Pancreas (tissue), 10 donors: ENCODE results near the gene CENPK. TPM values are rescaled to one million over a fixed set of nuclear protein-coding genes. Genes with fewer than 3 reads are reported as not detected.

Experiments used
- ATAC-seq, 4 donors: fragments of 200-7000 bp; cut with Tn5 transposase; one replicate each; pipeline versions ENCODE4 v1.8.0 to v1.9.1; 2020; ENCODE audit warnings: mild to moderate bottlenecking in 4 of 4, moderate library complexity in 4 of 4
- DNase-seq, 6 donors: peaks; one replicate each; pipeline ENCODE4 v3.0.0-alpha.2; 2020
- FAIRE-seq: peaks from 2 replicates; lab custom pipeline; 2012; peaks lifted over from hg19 to GRCh38; lab: Jason Lieb, UNC
- H3K27ac ChIP-seq, 4 donors: fragments of 200-600 bp; sonication (generic); 1 replicate in 3 of 4; 2 replicates in 1 of 4; pipeline versions ENCODE4 v1.5.0 to v1.8.0; 2020
- H3K27me3 ChIP-seq, 4 donors: fragments of 200-600 bp; one replicate each; pipeline ENCODE4 v1.8.0; 2021
- H3K36me3 ChIP-seq, 3 donors: fragments of 200-600 bp; sonication (generic) in 1 of 3; one replicate each; pipeline versions ENCODE4 v1.5.0 to v1.8.0; 2020 to 2021
- H3K4me1 ChIP-seq, 3 donors: fragments of 200-600 bp; one replicate each; pipeline ENCODE4 v1.8.0; 2021
- H3K4me3 ChIP-seq, 4 donors: fragments of 200-600 bp; sonication (generic) in 2 of 4; one replicate each; pipeline versions ENCODE4 v1.5.0 to v1.8.0; 2020 to 2021
- H3K9me3 ChIP-seq, 4 donors: fragments of 200-600 bp; one replicate each; pipeline ENCODE4 v1.8.0; 2021
- WGBS, 2 donors: extraction: QIAGEN DNeasy Blood & Tissue Kit; methylation state at CpG; one replicate each; pipeline ENCODE4 v1.1.7; 2013; 5-methylcytosine and 5-hydroxymethylcytosine counted together
- intact Hi-C, 3 donors: fragments of 100-400 bp; cut with DNase I; formaldehyde crosslinking; loops; one replicate each; pipeline versions ENCODE4 v1.11.1 to v1.14.2; 2022
- polyA plus RNA-seq, 2 donors: library from polyadenylated mRNA; stranded (reverse); fragments of 200-250 nt; gene quantifications; one replicate each; pipeline ENCODE4 v1.2.3, GENCODE V29; 2013
- total RNA-seq, 6 donors: library from RNA; stranded (reverse); fragmentation: NEBNext Ultra II Directional in 4 of 6; extraction: Animal tissue kit (Norgen Biotek cat#: 25700) in 4 of 6; gene quantifications; one replicate each; pipeline versions ENCODE4 v1.2.1 to v1.2.4, GENCODE V29; 2021 to 2023
- TF ChIP-seq, protein P1 (sequence below), 4 donors: fragments of 200-600 bp; sonication (generic) in 3 of 4; IDR thresholded peaks; one replicate each; pipeline versions ENCODE4 v1.5.0 to v1.8.0; 2021; ENCODE audit warnings: antibody characterized with exemption in 4 of 4
- donor health status: healthy with polysubstance abuse.
- donor health status: DM: no; HTN: no; CAD: no; lungs with moderate emphysema.
- donor health status: DM: no; HTN: no; CAD: no.
- donor health status: control.
- donor health status: control.
- donor health status: Bipolar disorder and iron deficiency.
- donor health status: DM: yes; HTN: yes; CAD: no.
- donor health status: DM: no; HTN: no; CAD: no.
- donor health status: DM: no; HTN: no; CAD: no.
- donor health status: DM: yes; HTN: yes; CAD: no.

The CENPK gene
- total and polyA plus RNA-seq, 8 donors, result 0.28 to 1.3 (median 0.61) TPM

DNA sequence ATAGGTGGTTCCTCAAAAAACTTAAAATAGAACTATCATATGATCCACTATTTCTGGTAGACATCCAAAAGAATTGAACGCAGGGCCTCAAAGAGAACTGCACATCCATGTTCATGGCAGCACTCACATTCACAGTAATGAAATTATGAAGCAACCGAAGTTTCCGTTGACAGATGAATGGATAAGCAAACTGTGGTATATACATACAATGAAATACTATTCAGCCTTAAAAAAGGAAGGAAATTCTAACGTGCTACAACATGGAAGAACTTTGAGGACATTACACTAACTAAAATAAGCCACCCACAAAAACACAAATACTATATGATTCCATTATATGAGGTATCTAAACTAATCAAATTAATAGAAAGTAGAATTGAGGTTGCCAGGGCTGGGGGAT lies 18.5 kb downstream of the CENPK start:
- Histone ChIP-seq H3K4me1 (no peaks in the 10 kb centered on the region), H3K4me3 (no peak overlapping the region), H3K9me3 (no peaks in the 10 kb centered on the region), H3K27me3 (no peaks in the 10 kb centered on the region), H3K27ac (no peak overlapping the region), H3K36me3 (no peaks in the 10 kb centered on the region)
- TF ChIP-seq, protein P1, sequence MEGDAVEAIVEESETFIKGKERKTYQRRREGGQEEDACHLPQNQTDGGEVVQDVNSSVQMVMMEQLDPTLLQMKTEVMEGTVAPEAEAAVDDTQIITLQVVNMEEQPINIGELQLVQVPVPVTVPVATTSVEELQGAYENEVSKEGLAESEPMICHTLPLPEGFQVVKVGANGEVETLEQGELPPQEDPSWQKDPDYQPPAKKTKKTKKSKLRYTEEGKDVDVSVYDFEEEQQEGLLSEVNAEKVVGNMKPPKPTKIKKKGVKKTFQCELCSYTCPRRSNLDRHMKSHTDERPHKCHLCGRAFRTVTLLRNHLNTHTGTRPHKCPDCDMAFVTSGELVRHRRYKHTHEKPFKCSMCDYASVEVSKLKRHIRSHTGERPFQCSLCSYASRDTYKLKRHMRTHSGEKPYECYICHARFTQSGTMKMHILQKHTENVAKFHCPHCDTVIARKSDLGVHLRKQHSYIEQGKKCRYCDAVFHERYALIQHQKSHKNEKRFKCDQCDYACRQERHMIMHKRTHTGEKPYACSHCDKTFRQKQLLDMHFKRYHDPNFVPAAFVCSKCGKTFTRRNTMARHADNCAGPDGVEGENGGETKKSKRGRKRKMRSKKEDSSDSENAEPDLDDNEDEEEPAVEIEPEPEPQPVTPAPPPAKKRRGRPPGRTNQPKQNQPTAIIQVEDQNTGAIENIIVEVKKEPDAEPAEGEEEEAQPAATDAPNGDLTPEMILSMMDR (IDR thresholded peaks at IDR 0.05), result no peak
- DNase-seq, result no peak
- FAIRE-seq, result no peak
- ATAC-seq, result no peak
- 96 to 97% methylated on average over 4 of the region's 4 CpGs for WGBS, 2 donors
- intact Hi-C loops, result no loop called here

DNA sequence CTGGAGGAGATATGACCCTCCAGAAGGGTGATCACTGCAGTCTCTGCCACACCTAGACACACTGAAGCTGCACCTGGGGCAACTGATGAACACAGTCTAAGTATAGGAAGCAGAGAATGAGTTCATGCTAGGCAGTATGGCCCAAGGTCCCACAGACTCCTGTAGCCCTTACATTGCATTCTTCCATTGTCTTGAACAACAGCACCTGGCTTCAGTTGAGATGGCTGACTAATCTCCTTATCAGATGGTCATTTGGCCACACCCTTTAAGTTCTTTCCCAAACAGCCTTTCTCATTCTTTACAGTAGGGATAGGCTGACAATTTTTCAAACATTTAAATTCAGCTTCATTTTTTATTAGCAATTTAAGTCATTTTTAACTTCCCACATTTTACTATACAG lies 23.1 kb downstream of the CENPK start:
- Histone ChIP-seq H3K4me3 (no peak overlapping the region), H3K27ac (no peak overlapping the region), H3K36me3 (no peaks in the 10 kb centered on the region), H3K9me3 (no peaks in the 10 kb centered on the region), H3K4me1 (no peaks in the 10 kb centered on the region), H3K27me3 (no peaks in the 10 kb centered on the region)
- no peak for DNase-seq
- no peak for ATAC-seq
- intact Hi-C loops, result no loop called here
- TF ChIP-seq, protein P1 (IDR thresholded peaks at IDR 0.05), result no peak
- FAIRE-seq, result no peak

DNA sequence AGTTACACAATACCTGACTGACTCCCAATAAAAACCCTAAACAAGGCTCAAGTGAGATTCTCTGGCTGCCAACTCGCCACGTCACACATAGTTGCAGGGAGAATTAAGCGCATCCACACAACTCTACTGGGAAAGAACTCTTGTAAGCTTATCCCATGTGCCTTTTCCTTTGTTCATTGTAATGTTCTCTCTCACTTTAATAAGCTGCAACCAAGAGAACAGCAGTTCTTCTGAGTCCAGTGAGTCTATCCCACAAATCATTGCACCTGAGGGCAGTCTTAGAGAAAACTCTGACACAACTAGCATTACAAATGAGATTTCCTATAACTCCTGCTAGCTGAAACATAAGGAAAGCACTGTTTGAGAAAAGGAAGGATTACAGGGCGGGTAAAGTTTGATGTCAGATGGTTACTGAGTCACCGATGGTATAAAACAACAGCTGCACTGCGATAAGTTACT lies 27.4 kb downstream of the CENPK start:
- H3K4me1 ChIP-seq, result no peaks in the 10 kb centered on the region
- H3K27ac ChIP-seq, result no peak overlapping the region
- FAIRE-seq (no peak), DNase-seq (no peak), ATAC-seq (no peak)
- no peak overlapping the region for H3K4me3 ChIP-seq
- H3K27me3 ChIP-seq, result no peaks in the 10 kb centered on the region
- intact Hi-C loops, result no loop called here
- 91 to 94% methylated on average over 6 of the region's 6 CpGs for WGBS, 2 donors
- H3K9me3 ChIP-seq, result no peaks in the 10 kb centered on the region
- TF ChIP-seq, protein P1 (IDR thresholded peaks at IDR 0.05), result no peak
- no peaks in the 10 kb centered on the region for H3K36me3 ChIP-seq

DNA sequence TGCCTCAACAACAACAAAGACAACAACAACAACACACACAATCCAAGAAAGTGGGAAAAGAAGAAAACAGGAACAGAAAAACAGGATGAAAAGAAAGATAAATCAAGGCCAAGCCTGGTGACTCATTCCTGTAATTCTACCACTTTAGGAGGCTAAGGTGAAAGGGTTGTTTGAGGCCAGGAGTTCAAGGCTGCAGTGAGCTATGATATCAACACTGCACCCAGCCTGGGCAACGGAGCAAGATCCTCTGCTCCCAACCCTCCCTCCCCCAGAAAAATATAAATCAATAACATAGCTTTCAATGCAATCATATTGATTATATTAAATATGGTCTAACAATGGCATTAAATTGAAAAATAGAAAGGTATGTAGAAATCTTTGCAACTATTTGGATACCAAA lies 32.1 kb downstream of the CENPK start:
- Histone ChIP-seq H3K9me3 (no peaks in the 10 kb centered on the region), H3K4me1 (no peaks in the 10 kb centered on the region), H3K4me3 (no peak overlapping the region), H3K36me3 (no peaks in the 10 kb centered on the region), H3K27me3 (no peaks in the 10 kb centered on the region), H3K27ac (no peak overlapping the region)
- intact Hi-C loops, result no loop called here
- FAIRE-seq (no peak), ATAC-seq (no peak), DNase-seq (no peak)
- TF ChIP-seq, protein P1 (IDR thresholded peaks at IDR 0.05), result no peak
- 91 to 93% methylated on average over 1 of the region's 1 CpG for WGBS, 2 donors

DNA sequence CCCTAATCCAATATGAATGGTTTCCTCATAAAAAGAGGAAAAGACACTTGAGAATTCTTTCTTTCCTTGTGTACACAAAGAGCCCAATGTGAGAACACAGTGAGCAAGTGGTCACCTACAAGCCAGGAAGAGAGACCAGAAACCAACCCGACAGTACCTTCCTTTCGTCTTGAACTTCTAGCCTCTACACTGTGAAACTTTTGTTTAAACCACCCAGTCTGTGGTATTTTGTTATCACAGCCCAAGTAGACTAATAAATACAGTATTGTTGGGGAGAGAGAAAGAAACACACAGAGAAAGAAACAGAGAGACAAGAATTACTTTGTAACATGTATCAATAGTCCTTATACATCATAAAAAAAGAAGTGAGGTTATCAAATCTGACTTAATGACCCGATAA lies 37.2 kb downstream of the CENPK start:
- TF ChIP-seq, protein P1 (IDR thresholded peaks at IDR 0.05), result no peak
- FAIRE-seq (no peak), ATAC-seq (no peak), DNase-seq (no peak)
- Histone ChIP-seq H3K27me3 (no peaks in the 10 kb centered on the region), H3K27ac (no peak overlapping the region), H3K9me3 (no peaks in the 10 kb centered on the region), H3K4me1 (no peaks in the 10 kb centered on the region), H3K4me3 (no peak overlapping the region), H3K36me3 (no peaks in the 10 kb centered on the region)
- intact Hi-C loops, result no loop called here
- 89 to 95% methylated on average over 3 of the region's 3 CpGs for WGBS, 2 donors
